H9 (cell line): ENCODE measurements around the gene PLLP. TPM values are rescaled to one million over a fixed set of nuclear protein-coding genes. Genes with fewer than 3 reads are reported as not detected.
A peak's percentile ranks its signal among the peaks of the same experiment; 100 is the strongest.

Source experiments
- DNase-seq: peaks from one replicate; pipeline ENCODE4 v3.0.0-alpha.2; 2017
- H2AFZ ChIP-seq: one replicate; pipeline ENCODE4 v1.6.1; 2013; ENCODE audit warnings: mild to moderate bottlenecking, low read length, control low read depth, moderate library complexity
- H2AK5ac ChIP-seq: 2 replicates; pipeline ENCODE4 v1.6.1; 2013; ENCODE audit warnings: low read length, control low read depth, mixed read lengths; ENCODE audit not compliant: insufficient read length
- H2BK120ac ChIP-seq: one replicate; pipeline ENCODE4 v1.6.1; 2013; ENCODE audit warnings: low read depth, mild to moderate bottlenecking, low read length, control low read depth, inconsistent platforms; ENCODE audit not compliant: poor library complexity, severe bottlenecking
- H2BK12ac ChIP-seq: 2 replicates; pipeline ENCODE4 v1.6.1; 2013; ENCODE audit warnings: low read length, control low read depth, mixed read lengths, low read depth; ENCODE audit not compliant: insufficient read length
- H2BK15ac ChIP-seq: 2 replicates; pipeline ENCODE4 v1.6.1; 2013; ENCODE audit warnings: low read depth, low read length, control low read depth
- H2BK20ac ChIP-seq: one replicate; pipeline ENCODE4 v1.6.1; 2013; ENCODE audit warnings: low read depth, mild to moderate bottlenecking, low read length, control low read depth, inconsistent platforms; ENCODE audit not compliant: poor library complexity, severe bottlenecking
- H2BK5ac ChIP-seq: 2 replicates; pipeline ENCODE4 v1.6.1; 2013; ENCODE audit warnings: low read length, control low read depth, mixed read lengths; ENCODE audit not compliant: insufficient read length
- H3K14ac ChIP-seq: 2 replicates; pipeline ENCODE4 v1.6.1; 2013; ENCODE audit warnings: low read length, control low read depth; ENCODE audit not compliant: insufficient read depth
- H3K18ac ChIP-seq: 2 replicates; pipeline ENCODE4 v1.6.1; 2013; ENCODE audit warnings: low read depth, mild to moderate bottlenecking, mixed read lengths, low read length, control low read depth; ENCODE audit not compliant: insufficient read length
- H3K23ac ChIP-seq: 2 replicates; pipeline ENCODE4 v1.6.1; 2013; ENCODE audit warnings: low read length, control low read depth, mixed read lengths, low read depth; ENCODE audit not compliant: insufficient read length
- H3K23me2 ChIP-seq: 2 replicates; pipeline ENCODE4 v1.6.1; 2013; ENCODE audit warnings: low read depth, mild to moderate bottlenecking, mixed read lengths, low read length, control low read depth; ENCODE audit not compliant: insufficient read length, poor library complexity, severe bottlenecking
- H3K27ac ChIP-seq: 2 replicates; pipeline ENCODE4 v1.5.1; 2013; ENCODE audit warnings: low read length, control low read depth, mixed read lengths, low read depth; ENCODE audit not compliant: insufficient read length
- H3K27me3 ChIP-seq: 2 replicates; pipeline ENCODE4 v1.6.1; 2013; ENCODE audit warnings: low read length, control low read depth, inconsistent platforms; ENCODE audit not compliant: insufficient read depth
- H3K4ac ChIP-seq: 2 replicates; pipeline ENCODE4 v1.6.1; 2013; ENCODE audit warnings: low read depth, mild to moderate bottlenecking, control low read depth, inconsistent platforms, low read length, moderate library complexity
- H3K4me1 ChIP-seq: 2 replicates; pipeline ENCODE4 v1.6.1; 2013; ENCODE audit warnings: low read length, control low read depth, inconsistent platforms; ENCODE audit not compliant: insufficient read depth
- H3K4me2 ChIP-seq: 2 replicates; pipeline ENCODE4 v1.6.1; 2013; ENCODE audit warnings: low read length, control low read depth, mixed read lengths; ENCODE audit not compliant: insufficient read length, insufficient read depth
- H3K56ac ChIP-seq: 2 replicates; pipeline ENCODE4 v1.6.1; 2013; ENCODE audit warnings: low read depth, mild to moderate bottlenecking, mixed read lengths, low read length, control low read depth; ENCODE audit not compliant: insufficient read length
- H3K79me1 ChIP-seq: 2 replicates; pipeline ENCODE4 v1.6.1; 2013; ENCODE audit warnings: low read depth, mild to moderate bottlenecking, moderate library complexity, low read length, control low read depth, inconsistent platforms; ENCODE audit not compliant: insufficient read depth, poor library complexity, severe bottlenecking
- H3K79me2 ChIP-seq: 2 replicates; pipeline ENCODE4 v1.6.1; 2013; ENCODE audit warnings: low read length, control low read depth, inconsistent platforms; ENCODE audit not compliant: insufficient read depth
- H3K9ac ChIP-seq: 2 replicates; pipeline ENCODE4 v1.6.1; 2013; ENCODE audit warnings: low read length, control low read depth, mixed read lengths; ENCODE audit not compliant: insufficient read length; ENCODE audit errors: extremely low read depth
- H3K9me3 ChIP-seq: one replicate; pipeline ENCODE4 v1.6.1; 2013; ENCODE audit warnings: low read depth, low read length, inconsistent platforms; ENCODE audit not compliant: control insufficient read depth
- H3T11ph ChIP-seq: one replicate; pipeline ENCODE4 v1.6.1; 2013; ENCODE audit warnings: mild to moderate bottlenecking, low read length, control low read depth, inconsistent platforms
- H4K20me1 ChIP-seq: one replicate; pipeline ENCODE4 v1.6.1; 2013; ENCODE audit not compliant: control insufficient read depth, insufficient read length, insufficient read depth
- H4K5ac ChIP-seq: 2 replicates; pipeline ENCODE4 v1.6.1; 2013; ENCODE audit warnings: low read depth, mild to moderate bottlenecking, mixed read lengths, low read length, control low read depth; ENCODE audit not compliant: insufficient read length
- H4K8ac ChIP-seq: replicated peaks from 2 replicates; pipeline ENCODE4 v1.6.1; 2013; ENCODE audit warnings: low read length, control low read depth, mixed read lengths, low read depth; ENCODE audit not compliant: insufficient read length
- H4K91ac ChIP-seq: 2 replicates; pipeline ENCODE4 v1.6.1; 2013; ENCODE audit warnings: low read depth, mild to moderate bottlenecking, moderate library complexity, mixed read lengths, low read length, control low read depth; ENCODE audit not compliant: insufficient read length
- H3K27ac Mint-ChIP-seq, 3 experiments: 2 replicates in 2 of 3; 3 replicates in 1 of 3; pipeline ENCODE4 v1.8.0; 2020 to 2021; ENCODE audit warnings: mixed read lengths in 3 of 3, mild to moderate bottlenecking in 1 of 3, moderate library complexity in 1 of 3
- H3K27me3 Mint-ChIP-seq: 2 replicates; pipeline ENCODE4 v1.8.0; 2021; ENCODE audit warnings: low read depth, mild to moderate bottlenecking, moderate library complexity, mixed read lengths
- H3K36me3 Mint-ChIP-seq, 3 experiments: 2 replicates in 2 of 3; 3 replicates in 1 of 3; pipeline ENCODE4 v1.8.0; 2020 to 2021; ENCODE audit warnings: low read depth in 3 of 3, mixed read lengths in 3 of 3; ENCODE audit not compliant: insufficient read depth in 1 of 3
- H3K4me1 Mint-ChIP-seq, 2 experiments: 2 replicates each; pipeline ENCODE4 v1.8.0; 2020; ENCODE audit warnings: mixed read lengths in 2 of 2
- H3K4me3 Mint-ChIP-seq, 2 experiments: 2 replicates in 1 of 2; 3 replicates in 1 of 2; pipeline ENCODE4 v1.8.0; 2020 to 2021; ENCODE audit warnings: mild to moderate bottlenecking in 2 of 2, mixed read lengths in 2 of 2, moderate library complexity in 1 of 2
- H3K9me3 Mint-ChIP-seq, 2 experiments: 2 replicates in 1 of 2; 3 replicates in 1 of 2; pipeline ENCODE4 v1.8.0; 2020; ENCODE audit warnings: mild to moderate bottlenecking in 2 of 2, mixed read lengths in 2 of 2, moderate library complexity in 1 of 2
- CTCF ChIP-seq: fragments of 200-600 bp; sonication (generic); conservative IDR thresholded peaks from 3 replicates; pipeline ENCODE4 v1.8.0; 2021; ENCODE audit warnings: antibody characterized with exemption, mild to moderate bottlenecking
- WGBS: extraction: QIAGEN DNeasy Blood & Tissue Kit; methylation state at CpG from one replicate; pipeline ENCODE4 v1.1.7; 2013; ENCODE audit warnings: missing lambda C conversion rate, low lambda C conversion rate, mixed read lengths; ENCODE audit not compliant: insufficient read length; ENCODE audit errors: extremely low coverage; 5-methylcytosine and 5-hydroxymethylcytosine counted together
- total RNA-seq: library from RNA; stranded (reverse); gene quantifications from 2 replicates; pipeline ENCODE4 v1.2.1, GENCODE V29; 2021

Gene PLLP
- total RNA-seq, 1 experiment from 2014 or later, result 1.8 TPM

GRCh38 chr16:57258226-57258909, 26.1 kb downstream of the PLLP start:
- Histone ChIP-seq H2BK12ac (no peak overlapping the region), H3K27ac (no peak overlapping the region), H2BK20ac (no peak overlapping the region), H4K5ac (no peak overlapping the region), H3K14ac (no peak overlapping the region), H3K9me3 (no peaks in the 10 kb centered on the region), H3K56ac (no peak overlapping the region), H2AFZ (no peak overlapping the region), H4K20me1 (no peaks in the 10 kb centered on the region), H3K27me3 (no peaks in the 10 kb centered on the region), H3K23me2 (no peaks in the 10 kb centered on the region), H3K9ac (no peak overlapping the region), H3K79me2 (no peaks in the 10 kb centered on the region), H3K4ac (no peak overlapping the region), H3K23ac (no peak overlapping the region), H3K4me1 (peaks cover 3% of the 10 kb centered on the region), H3T11ph (no peak overlapping the region), H2AK5ac (no peak overlapping the region), H4K91ac (no peak overlapping the region), H4K8ac (no peak overlapping the region), H3K79me1 (no peaks in the 10 kb centered on the region), H3K18ac (no peak overlapping the region), H3K4me2 (no peak overlapping the region), H2BK15ac (no peak overlapping the region), H2BK120ac (no peak overlapping the region), H2BK5ac (no peak overlapping the region)
- Mint-ChIP-seq H3K4me3 (no peak overlapping the region), H3K36me3 (no peaks in the 10 kb centered on the region; a peak in 3 of 7 replicates), H3K27ac (peak overlapping the region in 1 of 3 experiments; percentile 14; a peak in 1 of 7 replicates), H3K9me3 (no peaks in the 10 kb centered on the region; a peak in 1 of 5 replicates), H3K4me1 (peaks cover 15 to 16% of the 10 kb centered on the region in 2 experiments), H3K27me3 (no peaks in the 10 kb centered on the region; the same call in 1 of the 2 replicates)
- WGBS, result no CpG with 5 or more reads among the region's 18 CpGs
- no peak for TF ChIP-seq CTCF
- no peak for DNase-seq
